ENCODE results near the gene PCDHGA1.
"Not testable (repeated sequence)": the region's sequence is repeated elsewhere in the genome, so short reads cannot be mapped to it uniquely, and the experiment has no call there.

Gene PCDHGA1

GRCh38 chr5:141338538-141339306 lies 8.4 kb downstream of the PCDHGA1 start, which contains the start of gene PCDHGA2:
Gene PCDHGA2, plus strand, starts transcription at chr5:141338760.
- H3K4me3 ChIP-seq (ENCODE audit: low read depth, low read length): no peak within 1 kb of the TSS
- TF ChIP-seq, protein P1, sequence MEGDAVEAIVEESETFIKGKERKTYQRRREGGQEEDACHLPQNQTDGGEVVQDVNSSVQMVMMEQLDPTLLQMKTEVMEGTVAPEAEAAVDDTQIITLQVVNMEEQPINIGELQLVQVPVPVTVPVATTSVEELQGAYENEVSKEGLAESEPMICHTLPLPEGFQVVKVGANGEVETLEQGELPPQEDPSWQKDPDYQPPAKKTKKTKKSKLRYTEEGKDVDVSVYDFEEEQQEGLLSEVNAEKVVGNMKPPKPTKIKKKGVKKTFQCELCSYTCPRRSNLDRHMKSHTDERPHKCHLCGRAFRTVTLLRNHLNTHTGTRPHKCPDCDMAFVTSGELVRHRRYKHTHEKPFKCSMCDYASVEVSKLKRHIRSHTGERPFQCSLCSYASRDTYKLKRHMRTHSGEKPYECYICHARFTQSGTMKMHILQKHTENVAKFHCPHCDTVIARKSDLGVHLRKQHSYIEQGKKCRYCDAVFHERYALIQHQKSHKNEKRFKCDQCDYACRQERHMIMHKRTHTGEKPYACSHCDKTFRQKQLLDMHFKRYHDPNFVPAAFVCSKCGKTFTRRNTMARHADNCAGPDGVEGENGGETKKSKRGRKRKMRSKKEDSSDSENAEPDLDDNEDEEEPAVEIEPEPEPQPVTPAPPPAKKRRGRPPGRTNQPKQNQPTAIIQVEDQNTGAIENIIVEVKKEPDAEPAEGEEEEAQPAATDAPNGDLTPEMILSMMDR (IDR thresholded peaks at IDR 0.05; ENCODE audit: insufficient read depth, low read depth, low read length, missing control alignments): peak; percentile 23
- peak; percentile 53 for DNase-seq (ENCODE audit: low read depth)

- not testable (repeated sequence) for DNase-seq (ENCODE audit: low read depth); H3K4me3 ChIP-seq (ENCODE audit: low read depth, low read length)
These were observed 10.6 kb downstream of the PCDHGA1 start for GRCh38 chr5:141340781-141341354.

GRCh38 chr5:141342773-141343172 lies 12.5 kb downstream of the PCDHGA1 start:
- TF ChIP-seq, protein P1 (IDR thresholded peaks at IDR 0.05; ENCODE audit: insufficient read depth, low read depth, low read length, missing control alignments): no peak
- H3K4me3 ChIP-seq (ENCODE audit: low read depth, low read length): no peak overlapping the region
- DNase-seq (ENCODE audit: low read depth): no peak

DNA sequence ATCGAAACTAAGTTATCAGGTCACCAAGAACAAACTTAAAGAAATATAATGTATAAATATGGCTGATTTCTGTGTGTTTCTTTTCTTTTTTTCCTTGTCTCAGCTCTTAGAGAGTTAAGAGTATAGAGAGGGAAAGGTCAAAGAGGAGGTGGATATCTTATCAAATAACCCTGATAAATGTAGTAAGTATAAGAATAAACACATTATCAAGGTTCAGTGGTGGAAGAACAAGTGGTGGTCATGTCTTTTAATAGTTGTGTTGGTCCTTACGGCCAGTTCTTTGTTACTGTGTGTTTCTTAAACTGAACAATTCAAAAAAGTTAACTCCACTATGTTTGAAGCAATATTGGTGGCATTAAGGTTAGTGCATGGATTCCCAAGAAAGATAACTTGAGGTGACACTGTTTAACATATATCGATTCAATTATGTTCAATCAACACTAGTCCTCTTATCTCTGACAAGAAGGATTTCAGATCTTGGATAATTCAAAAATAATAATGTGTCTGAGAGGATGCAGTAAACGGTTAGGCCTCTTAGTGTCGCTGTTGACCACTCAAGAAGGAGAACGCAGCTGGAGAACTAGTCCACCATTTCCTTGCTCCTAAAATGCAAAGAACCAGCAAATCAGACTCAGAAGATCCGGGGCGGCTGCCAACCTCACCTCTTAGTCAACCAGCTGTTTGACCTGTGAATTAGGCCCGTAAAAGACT lies 13.1 kb downstream of the PCDHGA1 start, which contains the start of gene PCDHGA3:
Gene PCDHGA3, plus strand, starts transcription at position 588 of the 711 bp plus-strand sequence. CDS start 205 bp downstream, outside the sequence.
- TF ChIP-seq, protein P1 (IDR thresholded peaks at IDR 0.05; ENCODE audit: insufficient read depth, low read depth, low read length, missing control alignments): no peak
- peak; percentile 21 for DNase-seq (ENCODE audit: low read depth)
- H3K4me3 ChIP-seq (ENCODE audit: low read depth, low read length): no peak within 1 kb of the TSS

DNA sequence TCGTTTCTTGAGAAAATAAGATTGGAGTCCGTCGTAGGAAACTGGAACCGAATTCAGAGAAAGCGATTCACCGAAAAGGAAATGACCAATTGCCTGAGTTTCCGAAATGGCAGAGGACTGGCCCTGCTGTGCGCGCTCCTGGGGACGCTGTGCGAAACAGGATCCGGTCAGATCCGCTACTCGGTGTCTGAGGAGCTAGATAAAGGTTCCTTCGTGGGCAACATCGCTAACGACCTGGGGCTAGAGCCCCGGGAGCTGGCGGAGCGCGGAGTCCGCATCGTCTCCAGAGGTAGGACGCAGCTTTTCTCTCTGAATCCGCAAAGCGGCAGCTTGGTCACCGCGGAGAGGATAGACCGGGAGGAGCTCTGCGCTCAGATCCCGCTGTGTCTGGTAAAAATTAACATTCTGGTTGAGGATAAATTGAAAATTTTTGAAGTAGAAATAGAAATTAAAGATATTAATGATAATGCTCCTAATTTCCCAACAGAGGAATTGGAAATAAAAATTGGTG lies 13.7 kb downstream of the PCDHGA1 start:
- DNase-seq (ENCODE audit: low read depth): no peak
- H3K4me3 ChIP-seq (ENCODE audit: low read depth, low read length): no peak overlapping the region
- TF ChIP-seq, protein P1 (IDR thresholded peaks at IDR 0.05; ENCODE audit: insufficient read depth, low read depth, low read length, missing control alignments): no peak

- TF ChIP-seq, protein P1 (IDR thresholded peaks at IDR 0.05; ENCODE audit: insufficient read depth, low read depth, low read length, missing control alignments): no peak
- no peak for DNase-seq (ENCODE audit: low read depth)
These were observed 15.0 kb downstream of the PCDHGA1 start for GRCh38 chr5:141345327-141345726.

DNA sequence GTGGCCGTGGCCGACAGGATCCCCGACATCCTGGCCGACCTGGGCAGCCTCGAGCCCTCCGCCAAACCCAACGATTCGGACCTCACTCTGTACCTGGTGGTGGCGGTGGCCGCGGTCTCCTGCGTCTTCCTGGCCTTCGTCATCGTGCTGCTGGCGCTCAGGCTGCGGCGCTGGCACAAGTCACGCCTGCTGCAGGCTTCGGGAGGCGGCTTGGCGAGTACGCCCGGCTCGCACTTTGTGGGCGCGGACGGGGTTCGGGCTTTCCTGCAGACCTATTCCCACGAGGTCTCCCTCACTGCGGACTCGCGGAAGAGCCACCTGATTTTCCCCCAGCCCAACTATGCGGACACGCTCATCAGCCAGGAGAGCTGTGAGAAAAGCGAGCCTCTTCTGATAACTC lies 15.7 kb downstream of the PCDHGA1 start:
- DNase-seq (ENCODE audit: low read depth); H3K4me3 ChIP-seq (ENCODE audit: low read depth, low read length): not testable (repeated sequence)

More at GRCh38 chr5:141345327-141345726, 15.0 kb downstream of the PCDHGA1 start:
- no peak overlapping the region for H3K4me3 ChIP-seq (ENCODE audit: low read depth, low read length)
